ENCODE data around the gene SMAD2.

Gene SMAD2

GRCh38 chr18:47797126-47797525 is 133.3 kb downstream of the SMAD2 start:
- Histone ChIP-seq H3K27me3 (ENCODE audit: insufficient read depth, poor library complexity, severe bottlenecking) (no peaks in the 10 kb centered on the region), H3K27ac (ENCODE audit: poor library complexity, severe bottlenecking) (no peak overlapping the region), H3K4me3 (ENCODE audit: severe bottlenecking) (no peak overlapping the region), H3K4me1 (ENCODE audit: insufficient read depth, poor library complexity, severe bottlenecking) (no peaks in the 10 kb centered on the region), H3K36me3 (ENCODE audit: low read depth) (no peaks in the 10 kb centered on the region), H3K9me3 (ENCODE audit: severe bottlenecking) (no peaks in the 10 kb centered on the region)
- ATAC-seq (ENCODE audit: low read depth), result no peak
- TF ChIP-seq, protein P1, sequence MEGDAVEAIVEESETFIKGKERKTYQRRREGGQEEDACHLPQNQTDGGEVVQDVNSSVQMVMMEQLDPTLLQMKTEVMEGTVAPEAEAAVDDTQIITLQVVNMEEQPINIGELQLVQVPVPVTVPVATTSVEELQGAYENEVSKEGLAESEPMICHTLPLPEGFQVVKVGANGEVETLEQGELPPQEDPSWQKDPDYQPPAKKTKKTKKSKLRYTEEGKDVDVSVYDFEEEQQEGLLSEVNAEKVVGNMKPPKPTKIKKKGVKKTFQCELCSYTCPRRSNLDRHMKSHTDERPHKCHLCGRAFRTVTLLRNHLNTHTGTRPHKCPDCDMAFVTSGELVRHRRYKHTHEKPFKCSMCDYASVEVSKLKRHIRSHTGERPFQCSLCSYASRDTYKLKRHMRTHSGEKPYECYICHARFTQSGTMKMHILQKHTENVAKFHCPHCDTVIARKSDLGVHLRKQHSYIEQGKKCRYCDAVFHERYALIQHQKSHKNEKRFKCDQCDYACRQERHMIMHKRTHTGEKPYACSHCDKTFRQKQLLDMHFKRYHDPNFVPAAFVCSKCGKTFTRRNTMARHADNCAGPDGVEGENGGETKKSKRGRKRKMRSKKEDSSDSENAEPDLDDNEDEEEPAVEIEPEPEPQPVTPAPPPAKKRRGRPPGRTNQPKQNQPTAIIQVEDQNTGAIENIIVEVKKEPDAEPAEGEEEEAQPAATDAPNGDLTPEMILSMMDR (IDR thresholded peaks at IDR 0.05; ENCODE audit: poor library complexity, severe bottlenecking), result no peak
- no peak for DNase-seq (ENCODE audit: low spot score)

GRCh38 chr18:47795434-47795814 is 135.0 kb downstream of the SMAD2 start:
- TF ChIP-seq, protein P1 (IDR thresholded peaks at IDR 0.05; ENCODE audit: poor library complexity, severe bottlenecking), result no peak
- no peak for DNase-seq (ENCODE audit: low spot score)
- Histone ChIP-seq H3K4me1 (ENCODE audit: insufficient read depth, poor library complexity, severe bottlenecking) (no peaks in the 10 kb centered on the region), H3K27ac (ENCODE audit: poor library complexity, severe bottlenecking) (no peak overlapping the region), H3K4me3 (ENCODE audit: severe bottlenecking) (no peak overlapping the region), H3K27me3 (ENCODE audit: insufficient read depth, poor library complexity, severe bottlenecking) (no peaks in the 10 kb centered on the region), H3K9me3 (ENCODE audit: severe bottlenecking) (no peaks in the 10 kb centered on the region), H3K36me3 (ENCODE audit: low read depth) (no peaks in the 10 kb centered on the region)
- no peak for ATAC-seq (ENCODE audit: low read depth)

DNA sequence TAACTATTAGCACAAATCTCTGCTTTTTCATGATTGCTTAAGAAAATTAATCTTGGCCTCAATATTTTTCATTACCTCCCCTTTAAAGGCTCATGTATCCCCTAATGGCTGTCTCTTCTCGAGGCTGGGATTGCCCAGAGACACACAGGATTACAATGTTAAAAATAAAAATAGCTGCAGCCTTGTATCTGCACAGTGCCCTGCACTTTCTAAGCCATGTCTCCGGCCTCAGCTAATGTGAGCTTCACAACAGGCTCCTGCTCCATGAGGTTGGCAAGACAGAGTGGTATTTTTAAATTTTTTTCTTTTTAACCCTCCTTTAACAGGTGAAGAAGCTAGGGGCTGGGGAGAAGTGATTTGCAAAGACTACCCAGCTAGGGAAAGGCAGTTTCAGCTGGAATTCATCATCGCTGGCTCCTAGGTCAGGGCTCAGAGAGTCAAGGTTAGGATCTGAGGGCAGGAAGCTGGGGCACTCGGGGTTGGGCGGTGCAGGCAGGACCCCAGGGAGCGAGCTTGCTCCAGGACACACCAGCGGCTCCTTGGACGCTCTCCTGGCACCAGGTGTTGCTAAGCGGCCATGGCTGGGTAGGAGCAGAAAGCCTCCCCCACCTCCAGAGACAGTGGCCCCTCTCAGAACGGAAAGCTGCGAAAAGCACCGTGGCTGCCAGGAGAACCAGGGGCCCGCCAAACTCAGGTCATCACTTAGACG is 135.6 kb downstream of the SMAD2 start:
- TF ChIP-seq, protein P1 (IDR thresholded peaks at IDR 0.05; ENCODE audit: poor library complexity, severe bottlenecking), result no peak
- H3K4me1 ChIP-seq (ENCODE audit: insufficient read depth, poor library complexity, severe bottlenecking), result no peaks in the 10 kb centered on the region
- H3K36me3 ChIP-seq (ENCODE audit: low read depth), result no peaks in the 10 kb centered on the region
- no peak for DNase-seq (ENCODE audit: low spot score)
- no peak overlapping the region for H3K4me3 ChIP-seq (ENCODE audit: severe bottlenecking)
- H3K27me3 ChIP-seq (ENCODE audit: insufficient read depth, poor library complexity, severe bottlenecking), result no peaks in the 10 kb centered on the region
- H3K9me3 ChIP-seq (ENCODE audit: severe bottlenecking), result no peaks in the 10 kb centered on the region
- H3K27ac ChIP-seq (ENCODE audit: poor library complexity, severe bottlenecking), result no peak overlapping the region
- no peak for ATAC-seq (ENCODE audit: low read depth)

DNA sequence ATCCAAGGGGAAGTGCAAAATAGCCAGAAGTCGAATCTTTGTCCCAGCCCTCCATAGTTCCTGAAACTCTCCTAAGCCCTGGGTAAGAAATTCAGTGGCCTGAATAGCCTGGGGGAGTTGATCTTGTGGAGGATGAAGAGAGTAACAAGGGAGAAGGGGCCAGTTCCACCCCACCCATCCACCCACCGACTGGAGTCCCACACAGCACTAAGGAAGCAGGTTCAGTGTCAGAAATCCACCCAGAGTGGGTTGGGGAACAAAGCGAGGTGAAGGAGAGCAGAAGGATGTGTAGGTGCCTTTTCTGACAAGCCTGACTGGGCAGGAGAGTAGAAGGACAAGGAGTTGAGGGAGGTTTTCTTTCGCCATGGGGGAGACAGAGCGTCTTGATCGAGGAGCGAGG is 136.8 kb downstream of the SMAD2 start:
- TF ChIP-seq, protein P1 (IDR thresholded peaks at IDR 0.05; ENCODE audit: poor library complexity, severe bottlenecking), result no peak
- no peak for DNase-seq (ENCODE audit: low spot score)
- Histone ChIP-seq H3K9me3 (ENCODE audit: severe bottlenecking) (no peaks in the 10 kb centered on the region), H3K36me3 (ENCODE audit: low read depth) (no peaks in the 10 kb centered on the region), H3K4me3 (ENCODE audit: severe bottlenecking) (no peak overlapping the region), H3K27ac (ENCODE audit: poor library complexity, severe bottlenecking) (no peak overlapping the region), H3K4me1 (ENCODE audit: insufficient read depth, poor library complexity, severe bottlenecking) (no peaks in the 10 kb centered on the region), H3K27me3 (ENCODE audit: insufficient read depth, poor library complexity, severe bottlenecking) (no peaks in the 10 kb centered on the region)
- no peak for ATAC-seq (ENCODE audit: low read depth)

DNA sequence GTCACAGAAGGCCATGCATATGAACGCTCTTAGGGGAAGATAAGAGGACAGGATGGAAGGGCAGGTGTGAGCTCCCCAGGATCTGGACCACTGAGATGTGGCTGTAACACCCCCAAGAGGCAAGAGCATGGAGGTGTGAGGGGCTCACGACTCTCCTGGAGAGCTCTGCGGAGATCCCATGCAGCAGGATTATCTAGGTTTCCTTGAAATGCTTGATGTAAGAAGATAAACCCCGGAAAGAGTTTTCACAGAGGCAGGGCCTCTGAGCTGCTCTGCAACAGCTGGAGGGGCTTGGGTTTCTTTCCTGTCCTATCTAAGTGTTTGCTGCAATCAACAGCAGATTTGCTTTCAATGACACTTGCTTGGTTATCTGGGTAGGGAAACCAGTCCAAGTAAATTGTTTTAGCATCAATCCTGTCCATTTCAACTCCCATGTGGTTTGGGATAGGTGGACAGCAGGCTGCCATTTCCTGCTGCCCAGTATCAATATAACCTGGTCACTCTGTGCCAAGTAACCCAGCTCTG is 138.9 kb downstream of the SMAD2 start:
- ATAC-seq (ENCODE audit: low read depth) (no peak), DNase-seq (ENCODE audit: low spot score) (no peak)
- H3K4me1 ChIP-seq (ENCODE audit: insufficient read depth, poor library complexity, severe bottlenecking), result no peaks in the 10 kb centered on the region
- no peaks in the 10 kb centered on the region for H3K27me3 ChIP-seq (ENCODE audit: insufficient read depth, poor library complexity, severe bottlenecking)
- no peaks in the 10 kb centered on the region for H3K9me3 ChIP-seq (ENCODE audit: severe bottlenecking)
- H3K4me3 ChIP-seq (ENCODE audit: severe bottlenecking), result no peak overlapping the region
- no peaks in the 10 kb centered on the region for H3K36me3 ChIP-seq (ENCODE audit: low read depth)
- TF ChIP-seq, protein P1 (IDR thresholded peaks at IDR 0.05; ENCODE audit: poor library complexity, severe bottlenecking), result no peak
- no peak overlapping the region for H3K27ac ChIP-seq (ENCODE audit: poor library complexity, severe bottlenecking)
